HEK293T (cell line): ENCODE measurements around the gene TCF15.

Experiments used
- CTCF ChIA-PET: fragments of 350-600 bp; formaldehyde crosslinking; extraction: SDS; loops from one replicate; lab custom pipeline; 2021; ENCODE audit warnings: antibody characterized with exemption, inconsistent platforms; lab: Yijun Ruan, JAX
- POLR2A ChIA-PET: fragments of 350-600 bp; formaldehyde crosslinking; extraction: SDS; loops from one replicate; lab custom pipeline; 2020; ENCODE audit warnings: antibody characterized with exemption, inconsistent platforms; lab: Yijun Ruan, JAX
- DNase-seq: peaks from one replicate; pipeline ENCODE4 v3.0.0; 2012; ENCODE audit warnings: mixed read lengths; ENCODE audit errors: extremely low spot score
- ARNT ChIP-seq: fragments of 450-650 bp; IDR thresholded peaks from 2 replicates; pipeline ENCODE4 v1.6.1; 2017; ENCODE audit warnings: mild to moderate bottlenecking
- BHLHE40 ChIP-seq: fragments of 450-650 bp; IDR thresholded peaks from 2 replicates; pipeline ENCODE4 v1.6.1; 2016; ENCODE audit warnings: mild to moderate bottlenecking, moderate library complexity, borderline replicate concordance
- CTBP1 ChIP-seq: fragments of 450-650 bp; IDR thresholded peaks from 2 replicates; pipeline ENCODE4 v1.6.1; 2016; ENCODE audit warnings: borderline replicate concordance
- ELF4 ChIP-seq: fragments of 450-650 bp; IDR thresholded peaks from 2 replicates; pipeline ENCODE4 v1.6.1; 2017; ENCODE audit warnings: antibody characterized with exemption
- FOXA1 ChIP-seq: fragments of 450-650 bp; IDR thresholded peaks from 2 replicates; pipeline ENCODE4 v1.6.1; 2016; ENCODE audit warnings: mild to moderate bottlenecking
- FOXK2 ChIP-seq: fragments of 450-650 bp; IDR thresholded peaks from 2 replicates; pipeline ENCODE4 v1.6.1; 2016; ENCODE audit warnings: mild to moderate bottlenecking
- FOXM1 ChIP-seq: fragments of 450-650 bp; IDR thresholded peaks from 2 replicates; pipeline ENCODE4 v1.6.1; 2017; ENCODE audit warnings: mild to moderate bottlenecking, borderline replicate concordance
- HDGF ChIP-seq: fragments of 450-650 bp; IDR thresholded peaks from 2 replicates; pipeline ENCODE4 v1.6.1; 2017; ENCODE audit warnings: antibody characterized with exemption, borderline replicate concordance
- L3MBTL2 ChIP-seq: fragments of 450-650 bp; conservative IDR thresholded peaks from 2 replicates; pipeline ENCODE4 v1.6.1; 2016; ENCODE audit warnings: mild to moderate bottlenecking
- LEF1 ChIP-seq: fragments of 450-650 bp; IDR thresholded peaks from 2 replicates; pipeline ENCODE4 v1.6.1; 2017; ENCODE audit warnings: mild to moderate bottlenecking, borderline replicate concordance
- NFRKB ChIP-seq: fragments of 450-650 bp; IDR thresholded peaks from 2 replicates; pipeline ENCODE4 v1.6.1; 2016; ENCODE audit warnings: mild to moderate bottlenecking, moderate library complexity
- PKNOX1 ChIP-seq: fragments of 450-650 bp; IDR thresholded peaks from 2 replicates; pipeline ENCODE4 v1.6.1; 2016
- SP1 ChIP-seq: fragments of 450-650 bp; IDR thresholded peaks from 2 replicates; pipeline ENCODE4 v1.6.1; 2017
- SUZ12 ChIP-seq: fragments of 450-650 bp; IDR thresholded peaks from 2 replicates; pipeline ENCODE4 v1.6.1; 2016; ENCODE audit warnings: mild to moderate bottlenecking
- TARDBP ChIP-seq: fragments of 450-650 bp; IDR thresholded peaks from 2 replicates; pipeline ENCODE4 v1.6.1; 2016
- ZNF384 ChIP-seq: fragments of 450-650 bp; IDR thresholded peaks from 2 replicates; pipeline ENCODE4 v1.6.1; 2016

TCF15 gene, protein sequence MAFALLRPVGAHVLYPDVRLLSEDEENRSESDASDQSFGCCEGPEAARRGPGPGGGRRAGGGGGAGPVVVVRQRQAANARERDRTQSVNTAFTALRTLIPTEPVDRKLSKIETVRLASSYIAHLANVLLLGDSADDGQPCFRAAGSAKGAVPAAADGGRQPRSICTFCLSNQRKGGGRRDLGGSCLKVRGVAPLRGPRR

GRCh38 chr20:610130-611046, at the start of gene TCF15:
TSS of gene TCF15 (minus strand) at chr20:610309. CDS start at chr20:610237, 72 bp downstream.
- POLR2A ChIA-PET, result no interaction called here
- no peak for TF ChIP-seq CTBP1
- no peak for TF ChIP-seq FOXA1
- no peak for TF ChIP-seq SP1
- TF ChIP-seq FOXK2, result no peak
- TF ChIP-seq LEF1, result no peak
- no peak for TF ChIP-seq HDGF
- TF ChIP-seq BHLHE40, result no peak
- no peak for TF ChIP-seq ARNT
- no peak for TF ChIP-seq TARDBP
- TF ChIP-seq SUZ12, result no peak
- TF ChIP-seq ZNF384, result no peak
- no peak for TF ChIP-seq NFRKB
- no peak for TF ChIP-seq PKNOX1
- TF ChIP-seq L3MBTL2, result no peak
- no peak for TF ChIP-seq ELF4
- no peak for TF ChIP-seq FOXM1
- no peak for DNase-seq
- CTCF ChIA-PET, result interaction anchor here (0.6 kb wide), 1 partner anchor 778 kb away, joined by 4 read pairs; no protein-coding TSS in a partner anchor

DNA sequence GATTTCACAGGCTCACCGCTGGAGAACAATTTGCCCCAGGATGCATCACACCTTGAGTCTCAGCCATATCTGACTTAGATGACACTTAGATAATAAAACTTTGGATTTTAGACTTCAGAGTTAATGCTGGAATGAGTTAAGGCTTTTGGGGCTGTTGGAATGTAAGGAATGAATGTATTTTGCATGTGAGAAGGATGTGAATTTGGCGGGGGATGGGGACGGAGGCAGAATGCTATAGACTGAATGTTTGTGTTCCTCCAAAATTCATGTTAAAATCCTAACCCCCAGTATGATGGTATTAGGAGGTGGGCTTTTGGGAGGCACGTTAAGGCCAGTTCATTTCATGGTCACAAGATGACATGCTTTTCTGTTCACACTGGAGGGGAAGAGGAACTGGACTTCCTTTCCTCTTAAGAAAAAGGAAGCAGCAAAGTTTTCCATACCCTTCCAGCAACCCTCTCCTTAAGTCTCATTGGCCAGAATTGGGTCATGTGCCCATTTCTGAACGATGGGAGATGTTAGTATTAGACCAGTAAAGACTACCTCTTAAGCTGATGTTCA, 48.7 kb upstream of the TCF15 start:
- TF ChIP-seq HDGF, result no peak
- TF ChIP-seq ZNF384, result no peak
- TF ChIP-seq L3MBTL2, result no peak
- no peak for TF ChIP-seq PKNOX1
- no peak for TF ChIP-seq ARNT
- TF ChIP-seq NFRKB, result no peak
- no peak for TF ChIP-seq FOXK2
- POLR2A ChIA-PET, result no interaction called here
- DNase-seq, result no peak
- CTCF ChIA-PET, result interaction anchor here (1.3 kb wide), 1 partner anchor 9 kb away, joined by 9 read pairs; no protein-coding TSS in a partner anchor

DNA sequence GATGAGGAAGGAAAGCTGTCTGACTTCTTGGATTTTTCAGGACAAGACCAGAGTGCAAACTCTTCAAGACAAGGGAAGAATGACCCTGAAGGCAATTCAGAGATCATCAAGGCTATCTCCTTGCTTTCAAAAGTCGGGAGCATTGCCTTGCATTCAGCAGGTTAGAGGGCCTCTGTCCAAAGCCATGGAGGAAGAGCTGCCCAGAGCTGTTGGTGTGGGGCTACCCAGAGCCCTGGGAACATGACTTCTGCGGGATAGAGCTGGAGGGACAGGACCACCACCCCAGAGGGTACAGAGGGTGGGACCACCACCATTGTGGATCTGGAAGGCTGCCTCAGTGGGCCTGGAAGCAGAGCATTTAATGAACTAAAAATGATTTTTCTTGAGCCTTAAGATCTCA, 48.1 kb upstream of the TCF15 start:
- POLR2A ChIA-PET, result no interaction called here
- CTCF ChIA-PET, result interaction anchor here (1.3 kb wide), 1 partner anchor 9 kb away, joined by 9 read pairs; no protein-coding TSS in a partner anchor

DNA sequence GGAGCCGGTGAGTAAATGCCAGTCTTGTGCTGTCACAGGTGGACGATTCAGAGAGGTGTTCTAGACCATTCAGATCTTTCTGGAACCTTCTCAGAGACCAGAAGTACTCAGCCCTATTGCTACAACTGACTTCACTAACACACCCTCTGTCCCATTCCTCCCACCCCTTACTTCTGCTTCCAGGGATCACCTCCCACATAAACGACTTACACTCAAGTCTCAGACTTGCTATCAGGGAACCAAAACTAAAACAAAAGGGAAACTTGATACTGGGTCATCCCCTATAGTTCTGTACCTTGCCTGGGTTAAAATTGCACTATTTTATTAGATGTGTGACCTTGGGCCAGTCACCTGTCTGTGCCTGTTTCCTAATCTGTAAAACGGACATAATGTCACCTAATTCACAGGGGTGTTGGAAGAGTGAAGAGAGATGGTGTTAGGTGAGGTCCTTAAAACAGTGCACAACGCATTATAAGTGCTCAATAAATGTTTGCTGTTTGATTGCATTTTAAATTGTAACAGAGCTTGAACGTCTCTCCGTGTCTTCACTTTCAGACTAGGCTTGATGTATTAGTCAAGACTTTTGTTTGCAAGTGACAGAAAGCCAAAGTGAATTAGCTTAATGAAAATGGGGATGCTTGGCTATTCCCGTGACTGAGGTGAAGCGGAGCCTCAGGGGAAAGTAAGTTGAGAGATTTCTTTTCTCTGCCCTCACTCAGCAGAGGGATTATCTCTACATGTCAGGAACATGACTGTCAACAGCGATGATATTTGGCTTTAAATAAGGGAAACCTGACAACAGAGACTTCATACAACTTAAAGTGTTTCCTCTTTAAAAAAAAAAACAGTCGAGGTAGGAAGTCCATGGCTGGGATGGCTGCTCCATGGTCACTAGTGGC, 45.9 kb upstream of the TCF15 start:
- no peak for DNase-seq
- CTCF ChIA-PET, result interaction anchor here (3.4 kb wide), 1 partner anchor 12 kb away, joined by 23 read pairs; no protein-coding TSS in a partner anchor
- POLR2A ChIA-PET, result no interaction called here
- TF ChIP-seq TARDBP (no peak), ELF4 (no peak), FOXA1 (no peak), BHLHE40 (no peak), ZNF384 (no peak), ARNT (no peak), FOXK2 (no peak), SP1 (no peak), FOXM1 (no peak), L3MBTL2 (no peak), LEF1 (no peak), CTBP1 (no peak)

More for the DNA sequence above, 48.1 kb upstream of the TCF15 start:
- TF ChIP-seq BHLHE40 (no peak), SUZ12 (no peak), ARNT (no peak), FOXM1 (no peak), PKNOX1 (no peak), SP1 (no peak)
- no peak for DNase-seq

GRCh38 chr20:654417-654750, 44.3 kb upstream of the TCF15 start:
- no peak for DNase-seq
- ChIA-PET CTCF (interaction anchor here (3.4 kb wide), 1 partner anchor 13 kb away, joined by 23 read pairs; no protein-coding TSS in a partner anchor), POLR2A (no interaction called here)
- TF ChIP-seq ARNT (no peak), LEF1 (no peak), ELF4 (no peak)
